ENCODE results near the gene STAT5B.
"Not testable (repeated sequence)": the region's sequence is repeated elsewhere in the genome, so short reads cannot be mapped to it uniquely, and the experiment has no call there.

The STAT5B gene

GRCh38 chr17:42276359-42276608 lies at the start of gene STAT5B:
STAT5B (minus strand) TSS chr17:42276391; CDS start chr17:42232127, 44,264 bp downstream.
- peak; percentile 44 for DNase-seq (ENCODE audit: low read depth)

GRCh38 chr17:42325026-42325425 lies 48.8 kb upstream of the STAT5B start:
- DNase-seq (ENCODE audit: low read depth) = peak; percentile 80

- DNase-seq (ENCODE audit: low read depth) = no peak
These were observed 47.1 kb upstream of the STAT5B start for GRCh38 chr17:42323268-42323773.

GRCh38 chr17:42322382-42323267 lies 46.4 kb upstream of the STAT5B start:
- peak; percentile 83 for DNase-seq (ENCODE audit: low read depth)

GRCh38 chr17:42321555-42321954 lies 45.4 kb upstream of the STAT5B start:
- DNase-seq (ENCODE audit: low read depth) = no peak

- DNase-seq (ENCODE audit: low read depth) = not testable (repeated sequence)
These were observed 41.8 kb upstream of the STAT5B start for GRCh38 chr17:42317967-42318366.

GRCh38 chr17:42317266-42317845 lies 41.2 kb upstream of the STAT5B start:
- DNase-seq (ENCODE audit: low read depth) = no peak

- no peak for DNase-seq (ENCODE audit: low read depth)
These were observed 40.6 kb upstream of the STAT5B start for GRCh38 chr17:42316755-42317154.

- no peak for DNase-seq (ENCODE audit: low read depth)
These were observed 39.4 kb upstream of the STAT5B start for GRCh38 chr17:42315402-42316156.

- no peak for DNase-seq (ENCODE audit: low read depth)
These were observed 37.8 kb upstream of the STAT5B start for GRCh38 chr17:42313773-42314566.

- DNase-seq (ENCODE audit: low read depth) = no peak
These were observed 37.2 kb upstream of the STAT5B start for GRCh38 chr17:42313389-42313772.

GRCh38 chr17:42312285-42313130 lies 36.3 kb upstream of the STAT5B start:
- DNase-seq (ENCODE audit: low read depth) = no peak

GRCh38 chr17:42312035-42312284 lies 35.8 kb upstream of the STAT5B start:
- DNase-seq (ENCODE audit: low read depth) = no peak

GRCh38 chr17:42311240-42312034 lies 35.2 kb upstream of the STAT5B start:
- DNase-seq (ENCODE audit: low read depth) = peak; percentile 86

- DNase-seq (ENCODE audit: low read depth) = no peak
These were observed 34.6 kb upstream of the STAT5B start for GRCh38 chr17:42310787-42311215.

GRCh38 chr17:42309986-42310786 lies 34.0 kb upstream of the STAT5B start:
- DNase-seq (ENCODE audit: low read depth) = no peak

GRCh38 chr17:42309142-42309541 lies 33.0 kb upstream of the STAT5B start:
- DNase-seq (ENCODE audit: low read depth) = no peak

- DNase-seq (ENCODE audit: low read depth) = no peak
These were observed 32.3 kb upstream of the STAT5B start for GRCh38 chr17:42308446-42308845.

- DNase-seq (ENCODE audit: low read depth) = no peak
These were observed 31.3 kb upstream of the STAT5B start for GRCh38 chr17:42307362-42307927.

GRCh38 chr17:42306385-42306667 lies 30.1 kb upstream of the STAT5B start:
- no peak for DNase-seq (ENCODE audit: low read depth)
